Endothelial cell of umbilical vein (primary cell): ENCODE results near the gene DENND1A.

Experiments used
- EZH2 ChIP-seq: IDR thresholded peaks from 2 replicates; pipeline ENCODE4 v1.6.1; 2012; ENCODE audit warnings: borderline replicate concordance, low read depth, mild to moderate bottlenecking, moderate library complexity, low read length, inconsistent platforms; ENCODE audit not compliant: severe bottlenecking
- FOS ChIP-seq: IDR thresholded peaks from 2 replicates; pipeline ENCODE4 v1.6.1; 2011; ENCODE audit warnings: mild to moderate bottlenecking, low read length, moderate library complexity, borderline replicate concordance; ENCODE audit not compliant: insufficient read depth
- GATA2 ChIP-seq: IDR thresholded peaks from 2 replicates; pipeline ENCODE4 v1.7.0; 2011; ENCODE audit warnings: low read depth, mild to moderate bottlenecking, moderate library complexity, mixed read lengths, low read length; ENCODE audit not compliant: insufficient read length, insufficient read depth
- JUN ChIP-seq: IDR thresholded peaks from 2 replicates; pipeline ENCODE4 v1.6.1; 2011; ENCODE audit warnings: borderline replicate concordance, low read depth; ENCODE audit not compliant: insufficient read length, insufficient read depth
- MYC ChIP-seq: IDR thresholded peaks from one replicate; pipeline ENCODE4 v1.6.1; 2011; ENCODE audit warnings: mild to moderate bottlenecking, low read depth, low read length
- POLR2A ChIP-seq: IDR thresholded peaks from 2 replicates; pipeline ENCODE4 v1.6.1; 2012; ENCODE audit warnings: low read depth, mild to moderate bottlenecking, control low read depth, low read length
- POLR2AphosphoS5 ChIP-seq: IDR thresholded peaks from 2 replicates; pipeline ENCODE4 v1.6.1; 2012; ENCODE audit warnings: low read depth, mild to moderate bottlenecking, control low read depth, low read length, moderate library complexity; ENCODE audit not compliant: insufficient read depth
- TF ChIP-seq, protein P1 (sequence below), 2 donors: IDR thresholded peaks; 1 replicate in 1 of 2; 2 replicates in 1 of 2; pipeline ENCODE4 v1.5.1; 2011; ENCODE audit warnings: low read length in 2 of 2, mild to moderate bottlenecking in 2 of 2, moderate library complexity in 2 of 2, control low read depth in 1 of 2, inconsistent platforms in 1 of 2, low read depth in 1 of 2; ENCODE audit not compliant: insufficient read depth in 1 of 2; ENCODE audit errors: extremely low read depth in 1 of 2
- TF ChIP-seq, protein P2 (sequence below): IDR thresholded peaks from 2 replicates; pipeline ENCODE4 v1.6.1; 2011; ENCODE audit not compliant: insufficient read depth, insufficient read length

DNA sequence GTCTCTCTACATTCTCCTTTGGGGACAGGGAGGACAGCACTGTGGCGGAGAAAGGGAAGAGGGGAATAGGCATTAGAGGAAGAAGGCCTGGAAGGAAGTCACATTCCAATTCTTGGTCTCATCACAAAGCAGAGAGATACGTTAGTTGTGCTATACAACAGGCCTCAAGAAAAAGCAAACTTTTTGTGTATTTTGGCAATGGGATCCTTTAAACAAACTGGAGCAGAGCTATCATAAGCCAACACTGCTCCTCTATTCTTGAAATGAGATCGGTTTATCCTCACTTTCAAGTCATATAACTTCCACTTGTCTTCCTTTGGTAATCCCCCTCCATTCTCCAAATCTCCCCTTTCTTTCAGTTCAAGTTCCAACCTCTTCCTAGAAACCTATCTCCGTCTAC lies 6.5 kb downstream of the DENND1A start:
- no peak for TF ChIP-seq POLR2AphosphoS5
- TF ChIP-seq, protein P1, sequence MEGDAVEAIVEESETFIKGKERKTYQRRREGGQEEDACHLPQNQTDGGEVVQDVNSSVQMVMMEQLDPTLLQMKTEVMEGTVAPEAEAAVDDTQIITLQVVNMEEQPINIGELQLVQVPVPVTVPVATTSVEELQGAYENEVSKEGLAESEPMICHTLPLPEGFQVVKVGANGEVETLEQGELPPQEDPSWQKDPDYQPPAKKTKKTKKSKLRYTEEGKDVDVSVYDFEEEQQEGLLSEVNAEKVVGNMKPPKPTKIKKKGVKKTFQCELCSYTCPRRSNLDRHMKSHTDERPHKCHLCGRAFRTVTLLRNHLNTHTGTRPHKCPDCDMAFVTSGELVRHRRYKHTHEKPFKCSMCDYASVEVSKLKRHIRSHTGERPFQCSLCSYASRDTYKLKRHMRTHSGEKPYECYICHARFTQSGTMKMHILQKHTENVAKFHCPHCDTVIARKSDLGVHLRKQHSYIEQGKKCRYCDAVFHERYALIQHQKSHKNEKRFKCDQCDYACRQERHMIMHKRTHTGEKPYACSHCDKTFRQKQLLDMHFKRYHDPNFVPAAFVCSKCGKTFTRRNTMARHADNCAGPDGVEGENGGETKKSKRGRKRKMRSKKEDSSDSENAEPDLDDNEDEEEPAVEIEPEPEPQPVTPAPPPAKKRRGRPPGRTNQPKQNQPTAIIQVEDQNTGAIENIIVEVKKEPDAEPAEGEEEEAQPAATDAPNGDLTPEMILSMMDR (IDR thresholded peaks at IDR 0.05; ENCODE audit: extremely low read depth in 1 of 2, insufficient read depth in 1 of 2, low read depth in 1 of 2, low read length in 2 of 2): no peak
- TF ChIP-seq, protein P2, sequence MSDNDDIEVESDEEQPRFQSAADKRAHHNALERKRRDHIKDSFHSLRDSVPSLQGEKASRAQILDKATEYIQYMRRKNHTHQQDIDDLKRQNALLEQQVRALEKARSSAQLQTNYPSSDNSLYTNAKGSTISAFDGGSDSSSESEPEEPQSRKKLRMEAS: no peak
- TF ChIP-seq EZH2: no peak
- no peak for TF ChIP-seq POLR2A
- TF ChIP-seq FOS: no peak
- TF ChIP-seq MYC: no peak
- no peak for TF ChIP-seq JUN
- no peak for TF ChIP-seq GATA2
